Measurements from ENCODE around the gene PAFAH1B2.

The PAFAH1B2 gene

DNA sequence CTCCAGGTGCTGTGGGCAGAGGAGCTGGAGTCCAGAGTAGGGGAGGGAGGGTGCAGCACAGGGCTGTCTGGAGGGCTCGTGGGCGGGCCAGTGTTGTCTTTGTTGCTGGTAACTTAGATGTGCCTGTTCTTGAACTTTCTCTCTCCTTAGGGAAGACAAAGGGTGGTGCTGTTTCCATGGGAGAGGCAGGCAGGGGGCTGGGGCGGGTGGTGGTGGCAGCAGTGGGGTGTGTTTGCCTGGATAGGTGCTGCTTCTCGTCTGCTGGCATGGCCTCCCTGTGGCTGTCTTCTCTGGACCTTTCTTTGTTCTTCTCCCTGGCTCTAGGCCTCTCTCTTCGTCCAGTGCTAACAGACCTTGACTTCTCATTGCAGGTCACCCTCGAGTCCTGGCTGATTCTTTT, 42.9 kb downstream of the PAFAH1B2 start:
- DNase-seq (ENCODE audit: insufficient read length, low spot score) (no peak), FAIRE-seq (no peak)

DNA sequence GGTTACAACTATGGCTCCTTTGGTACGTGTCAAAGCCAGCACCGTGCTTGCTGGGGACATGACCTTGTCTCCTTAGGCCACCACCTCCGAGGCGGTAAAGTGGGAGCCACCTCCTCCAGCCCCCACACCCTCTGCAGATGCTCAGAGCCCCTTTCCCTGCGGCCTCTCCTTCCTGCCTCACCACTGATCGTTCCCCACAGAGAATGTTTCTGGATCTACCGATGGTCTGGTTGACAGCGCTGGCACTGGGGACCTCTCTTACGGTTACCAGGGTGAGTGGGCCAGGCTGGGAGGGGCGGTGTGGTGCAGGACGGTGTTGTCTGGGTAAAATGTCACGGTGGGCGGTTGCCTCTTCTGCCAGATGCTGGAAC, 43.3 kb downstream of the PAFAH1B2 start:
- no peak for FAIRE-seq
- DNase-seq (ENCODE audit: insufficient read length, low spot score), result no peak

DNA sequence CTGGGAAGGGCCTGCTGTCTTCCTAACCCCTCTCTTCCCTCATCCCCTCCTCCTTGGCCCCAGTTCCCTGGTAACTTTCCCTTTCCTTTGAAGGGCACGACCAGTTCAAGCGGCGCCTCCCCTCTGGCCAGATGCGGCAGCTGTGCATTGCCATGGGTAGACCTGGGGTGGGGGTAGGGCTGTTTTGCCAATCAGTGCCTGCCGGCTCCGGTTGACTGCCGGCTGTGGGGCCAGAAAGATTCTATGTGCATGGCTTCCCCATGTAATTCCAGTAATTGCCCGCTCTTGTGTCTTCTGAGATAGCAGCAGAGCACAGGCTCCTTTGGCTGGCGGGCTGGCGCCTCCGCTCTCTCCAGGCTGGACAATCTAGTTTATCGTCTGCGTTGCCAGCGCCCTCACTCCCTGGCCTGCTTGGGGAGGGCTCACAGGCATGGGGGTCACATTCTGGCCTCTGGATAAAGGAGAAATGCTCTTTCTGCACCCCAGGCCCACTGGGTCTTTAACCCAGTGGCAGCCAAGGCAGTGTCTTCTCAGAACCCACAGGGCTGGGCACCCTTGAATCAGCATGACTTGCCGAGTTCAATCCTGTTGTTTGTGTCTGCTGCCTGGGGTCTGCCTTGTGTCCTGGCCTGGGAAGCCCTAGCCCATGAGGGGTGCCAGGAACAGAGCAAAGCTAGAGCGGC, 43.9 kb downstream of the PAFAH1B2 start:
- DNase-seq (ENCODE audit: insufficient read length, low spot score), result no peak
- FAIRE-seq, result no peak

DNA sequence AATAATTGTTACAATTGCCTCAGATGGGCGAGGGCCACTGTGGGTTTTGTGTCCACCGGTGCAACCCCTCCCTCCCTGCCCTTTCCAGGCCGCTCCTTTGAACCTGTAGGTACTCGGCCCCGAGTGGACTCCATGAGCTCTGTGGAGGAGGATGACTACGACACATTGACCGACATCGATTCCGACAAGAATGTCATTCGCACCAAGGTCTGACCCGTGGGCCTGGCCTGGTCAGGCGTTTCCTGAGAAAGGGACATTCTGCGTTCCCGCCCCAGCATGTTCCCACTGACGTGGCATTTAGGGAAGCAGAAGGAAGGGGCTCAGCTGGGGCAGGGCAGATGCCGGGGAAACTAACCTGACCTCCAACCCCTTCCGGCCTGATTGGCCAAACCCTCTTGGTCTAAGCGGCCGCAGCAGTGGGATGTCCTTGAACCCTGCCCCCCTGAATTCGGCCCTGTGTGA, 44.6 kb downstream of the PAFAH1B2 start:
- DNase-seq (ENCODE audit: insufficient read length, low spot score) (no peak), FAIRE-seq (no peak)

DNA sequence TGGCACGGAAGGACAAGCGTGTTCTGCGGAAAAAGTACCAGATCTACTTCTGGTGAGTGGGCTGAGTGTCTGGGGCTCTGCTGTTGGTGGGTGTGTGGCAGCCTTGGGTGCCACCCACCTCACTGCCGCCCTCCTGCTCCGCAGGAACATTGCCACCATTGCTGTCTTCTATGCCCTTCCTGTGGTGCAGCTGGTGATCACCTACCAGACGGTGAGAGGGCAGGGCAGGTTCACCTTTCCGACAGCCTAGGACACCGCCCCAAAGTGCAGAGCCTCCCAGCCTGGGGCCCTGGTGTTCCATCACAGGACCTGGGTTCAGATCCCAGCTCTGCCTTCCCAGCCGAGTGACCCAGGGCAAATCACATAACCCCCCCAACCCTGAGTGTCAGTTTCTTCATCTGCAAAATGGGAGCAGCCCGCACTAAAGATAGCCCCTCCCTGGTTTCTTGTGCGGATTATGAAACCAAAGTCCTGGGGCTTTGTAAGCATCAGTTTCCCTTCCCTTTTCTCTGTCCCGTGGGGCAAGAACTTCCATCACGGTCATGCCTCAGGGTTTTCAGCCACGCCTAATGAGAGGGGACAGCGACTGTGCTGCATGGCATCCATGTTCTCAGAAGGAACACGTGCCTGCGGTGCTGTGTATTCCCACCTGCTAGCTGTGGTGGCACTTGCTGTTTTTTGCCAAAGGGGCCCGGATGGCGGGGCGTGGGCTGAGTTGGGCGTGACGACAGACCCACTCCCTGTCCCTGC, 45.3 kb downstream of the PAFAH1B2 start:
- no peak for DNase-seq (ENCODE audit: insufficient read length, low spot score)
- FAIRE-seq, result peak; percentile 87

DNA sequence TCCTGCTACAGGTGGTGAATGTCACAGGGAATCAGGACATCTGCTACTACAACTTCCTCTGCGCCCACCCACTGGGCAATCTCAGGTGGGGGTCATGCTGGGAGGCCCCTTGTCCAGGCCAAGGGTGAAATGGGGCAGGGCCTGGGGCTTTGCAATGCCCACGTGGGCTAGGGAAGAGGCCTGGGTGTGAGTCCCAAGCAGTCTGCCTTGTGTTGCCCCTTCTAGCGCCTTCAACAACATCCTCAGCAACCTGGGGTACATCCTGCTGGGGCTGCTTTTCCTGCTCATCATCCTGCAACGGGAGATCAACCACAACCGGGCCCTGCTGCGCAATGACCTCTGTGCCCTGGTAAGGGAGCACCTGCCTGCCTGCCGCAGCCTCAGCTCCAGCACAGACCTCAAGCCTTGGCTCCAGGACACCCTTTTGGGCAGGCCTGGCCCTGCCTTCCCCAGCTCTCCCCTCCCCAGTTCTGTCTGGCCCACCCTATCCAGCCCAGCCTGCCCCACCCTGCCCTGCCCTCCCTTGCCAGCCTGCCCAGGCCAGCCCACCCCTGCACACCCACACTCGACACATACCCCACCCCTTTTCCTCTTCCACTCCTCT, 46.0 kb downstream of the PAFAH1B2 start:
- peak; percentile 14 for FAIRE-seq
- no peak for DNase-seq (ENCODE audit: insufficient read length, low spot score)

DNA sequence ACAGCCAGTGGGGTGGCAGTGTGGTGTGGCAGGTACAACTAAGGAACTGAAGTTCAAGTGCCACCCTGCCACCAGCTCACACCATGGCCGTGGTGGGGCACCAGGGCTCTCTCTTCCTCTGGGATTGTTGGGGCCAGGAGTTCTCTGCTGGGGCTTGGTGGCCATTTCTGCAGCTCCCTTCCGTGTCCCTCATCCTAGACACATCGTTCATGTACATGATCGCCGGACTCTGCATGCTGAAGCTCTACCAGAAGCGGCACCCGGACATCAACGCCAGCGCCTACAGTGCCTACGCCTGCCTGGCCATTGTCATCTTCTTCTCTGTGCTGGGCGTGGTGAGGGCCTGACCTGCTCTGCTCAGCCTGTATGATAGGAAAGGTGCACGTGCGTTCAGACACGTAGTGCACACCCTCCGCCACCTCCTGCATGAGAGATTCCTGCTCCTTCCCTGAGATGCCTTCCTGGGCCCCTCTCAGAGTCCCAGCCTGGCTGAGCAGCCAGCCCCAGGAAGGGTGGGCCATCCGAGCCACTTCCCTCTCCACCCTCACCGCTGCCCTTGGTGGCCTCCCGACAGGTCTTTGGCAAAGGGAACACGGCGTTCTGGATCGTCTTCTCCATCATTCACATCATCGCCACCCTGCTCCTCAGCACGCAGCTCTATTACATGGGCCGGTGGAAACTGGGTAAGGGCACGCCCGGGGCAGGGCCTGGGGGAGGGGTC, 47.8 kb downstream of the PAFAH1B2 start:
- FAIRE-seq (no peak), DNase-seq (ENCODE audit: insufficient read length, low spot score) (no peak)

DNA sequence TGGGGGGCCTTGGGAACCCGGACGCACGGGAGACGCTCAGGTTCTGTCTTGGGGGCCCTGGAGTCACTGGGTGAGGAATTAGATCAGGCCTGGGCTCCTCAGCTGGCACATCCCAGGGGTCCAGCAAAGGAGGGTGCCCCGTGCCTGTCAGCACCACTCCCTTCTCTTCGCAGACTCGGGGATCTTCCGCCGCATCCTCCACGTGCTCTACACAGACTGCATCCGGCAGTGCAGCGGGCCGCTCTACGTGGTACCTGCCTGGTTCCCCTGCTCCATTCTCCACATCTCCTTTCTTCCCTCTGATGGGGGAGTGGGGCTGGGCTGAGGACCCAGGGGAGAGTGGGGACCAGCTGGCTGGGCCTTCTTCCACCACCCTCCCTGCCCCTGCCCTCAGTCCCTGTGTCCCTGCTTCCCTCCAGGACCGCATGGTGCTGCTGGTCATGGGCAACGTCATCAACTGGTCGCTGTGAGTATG, 48.4 kb downstream of the PAFAH1B2 start:
- DNase-seq (ENCODE audit: insufficient read length, low spot score), result no peak
- no peak for FAIRE-seq

DNA sequence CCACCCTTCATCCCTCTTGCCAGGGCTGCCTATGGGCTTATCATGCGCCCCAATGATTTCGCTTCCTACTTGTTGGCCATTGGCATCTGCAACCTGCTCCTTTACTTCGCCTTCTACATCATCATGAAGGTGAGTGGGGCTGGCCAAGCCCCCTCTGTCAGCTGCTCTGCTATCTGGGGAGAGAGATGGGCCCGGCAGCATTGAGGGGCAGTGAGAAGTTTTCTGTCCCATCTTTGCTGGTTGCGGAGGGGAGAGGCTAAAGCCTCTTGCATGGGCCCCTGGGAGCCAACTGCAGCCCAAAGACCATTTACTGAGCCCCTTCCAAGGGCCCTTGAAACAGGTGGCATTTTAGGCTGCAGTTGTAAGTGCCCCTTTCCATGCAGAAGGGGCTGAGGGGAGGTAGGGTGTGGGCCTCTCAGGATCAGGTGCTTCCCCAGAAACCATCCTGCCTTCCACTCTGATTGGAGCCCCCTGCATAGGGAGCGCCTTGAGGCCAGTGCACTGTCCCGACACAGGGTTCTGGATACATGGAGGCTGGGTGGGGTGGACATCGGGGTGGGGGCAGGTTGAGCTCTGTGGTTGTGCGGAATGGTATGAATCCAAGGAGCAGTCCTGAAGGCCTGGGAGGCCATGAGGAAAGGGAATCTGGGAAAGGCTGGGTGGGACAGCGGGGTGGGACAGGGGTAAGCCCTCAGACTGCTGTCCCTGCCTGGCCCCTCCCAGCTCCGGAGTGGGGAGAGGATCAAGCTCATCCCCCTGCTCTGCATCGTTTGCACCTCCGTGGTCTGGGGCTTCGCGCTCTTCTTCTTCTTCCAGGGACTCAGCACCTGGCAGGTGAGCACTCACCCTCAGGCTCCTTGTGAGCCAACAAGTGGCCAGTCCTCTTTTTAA, 49.3 kb downstream of the PAFAH1B2 start:
- no peak for FAIRE-seq

DNA sequence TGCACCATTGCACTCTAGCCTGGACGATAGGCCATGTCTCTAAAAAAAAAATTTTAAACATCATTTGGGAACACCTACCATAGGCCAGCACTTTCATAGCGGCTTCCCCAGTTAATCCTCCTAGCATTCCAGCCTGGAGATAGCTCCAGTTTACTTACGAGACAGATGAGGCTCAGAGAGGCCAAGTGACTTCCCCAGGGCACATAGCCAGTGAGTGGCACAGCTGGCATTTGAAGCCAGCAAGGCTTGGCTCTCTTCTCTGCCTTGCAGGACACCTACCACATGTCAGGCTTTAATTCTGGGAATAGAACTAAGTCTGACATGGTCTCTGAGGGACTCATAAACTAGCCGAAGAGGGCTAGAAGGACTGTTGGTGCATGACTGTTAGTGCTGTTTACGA, 50.2 kb downstream of the PAFAH1B2 start:
- DNase-seq (ENCODE audit: insufficient read length, low spot score) (no peak), FAIRE-seq (no peak)

More for the DNA sequence above, 49.3 kb downstream of the PAFAH1B2 start:
- no peak for DNase-seq (ENCODE audit: insufficient read length, low spot score)

DNA sequence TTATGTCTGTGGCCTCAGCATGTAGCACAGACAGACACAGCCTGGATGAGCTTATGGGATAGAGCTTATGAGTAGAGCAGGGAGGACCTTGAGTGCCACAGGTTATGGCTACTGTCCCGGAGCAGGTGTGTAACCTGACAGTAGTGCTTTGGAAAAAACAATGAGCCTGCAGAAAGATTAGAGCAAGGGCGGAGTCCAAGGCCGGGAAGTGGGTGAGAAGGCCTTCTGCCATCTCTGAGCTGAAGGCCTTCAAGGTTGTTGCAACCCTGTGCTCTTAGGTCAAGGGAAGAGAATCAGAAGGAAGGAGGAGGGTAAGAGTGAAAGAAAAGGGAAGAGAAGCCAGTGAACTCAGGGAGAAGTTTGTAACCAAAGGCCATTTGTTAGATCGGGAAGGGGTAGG, 51.2 kb downstream of the PAFAH1B2 start:
- FAIRE-seq, result no peak
- DNase-seq (ENCODE audit: insufficient read length, low spot score), result no peak

DNA sequence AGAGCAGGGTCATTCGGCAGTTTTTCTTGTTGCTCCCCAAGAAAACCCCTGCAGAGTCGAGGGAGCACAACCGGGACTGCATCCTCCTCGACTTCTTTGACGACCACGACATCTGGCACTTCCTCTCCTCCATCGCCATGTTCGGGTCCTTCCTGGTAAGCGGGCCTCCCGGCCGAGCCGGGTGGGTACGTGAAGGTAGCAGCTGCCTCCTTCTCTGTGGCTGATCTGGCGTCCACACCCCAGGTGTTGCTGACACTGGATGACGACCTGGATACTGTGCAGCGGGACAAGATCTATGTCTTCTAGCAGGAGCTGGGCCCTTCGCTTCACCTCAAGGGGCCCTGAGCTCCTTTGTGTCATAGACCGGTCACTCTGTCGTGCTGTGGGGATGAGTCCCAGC, 51.7 kb downstream of the PAFAH1B2 start:
- DNase-seq (ENCODE audit: insufficient read length, low spot score), result no peak
- FAIRE-seq, result no peak

DNA sequence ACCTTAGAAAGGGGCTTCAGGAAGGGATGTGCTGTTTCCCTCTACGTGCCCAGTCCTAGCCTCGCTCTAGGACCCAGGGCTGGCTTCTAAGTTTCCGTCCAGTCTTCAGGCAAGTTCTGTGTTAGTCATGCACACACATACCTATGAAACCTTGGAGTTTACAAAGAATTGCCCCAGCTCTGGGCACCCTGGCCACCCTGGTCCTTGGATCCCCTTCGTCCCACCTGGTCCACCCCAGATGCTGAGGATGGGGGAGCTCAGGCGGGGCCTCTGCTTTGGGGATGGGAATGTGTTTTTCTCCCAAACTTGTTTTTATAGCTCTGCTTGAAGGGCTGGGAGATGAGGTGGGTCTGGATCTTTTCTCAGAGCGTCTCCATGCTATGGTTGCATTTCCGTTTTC, 52.9 kb downstream of the PAFAH1B2 start:
- FAIRE-seq, result no peak
- DNase-seq (ENCODE audit: insufficient read length, low spot score), result no peak

DNA sequence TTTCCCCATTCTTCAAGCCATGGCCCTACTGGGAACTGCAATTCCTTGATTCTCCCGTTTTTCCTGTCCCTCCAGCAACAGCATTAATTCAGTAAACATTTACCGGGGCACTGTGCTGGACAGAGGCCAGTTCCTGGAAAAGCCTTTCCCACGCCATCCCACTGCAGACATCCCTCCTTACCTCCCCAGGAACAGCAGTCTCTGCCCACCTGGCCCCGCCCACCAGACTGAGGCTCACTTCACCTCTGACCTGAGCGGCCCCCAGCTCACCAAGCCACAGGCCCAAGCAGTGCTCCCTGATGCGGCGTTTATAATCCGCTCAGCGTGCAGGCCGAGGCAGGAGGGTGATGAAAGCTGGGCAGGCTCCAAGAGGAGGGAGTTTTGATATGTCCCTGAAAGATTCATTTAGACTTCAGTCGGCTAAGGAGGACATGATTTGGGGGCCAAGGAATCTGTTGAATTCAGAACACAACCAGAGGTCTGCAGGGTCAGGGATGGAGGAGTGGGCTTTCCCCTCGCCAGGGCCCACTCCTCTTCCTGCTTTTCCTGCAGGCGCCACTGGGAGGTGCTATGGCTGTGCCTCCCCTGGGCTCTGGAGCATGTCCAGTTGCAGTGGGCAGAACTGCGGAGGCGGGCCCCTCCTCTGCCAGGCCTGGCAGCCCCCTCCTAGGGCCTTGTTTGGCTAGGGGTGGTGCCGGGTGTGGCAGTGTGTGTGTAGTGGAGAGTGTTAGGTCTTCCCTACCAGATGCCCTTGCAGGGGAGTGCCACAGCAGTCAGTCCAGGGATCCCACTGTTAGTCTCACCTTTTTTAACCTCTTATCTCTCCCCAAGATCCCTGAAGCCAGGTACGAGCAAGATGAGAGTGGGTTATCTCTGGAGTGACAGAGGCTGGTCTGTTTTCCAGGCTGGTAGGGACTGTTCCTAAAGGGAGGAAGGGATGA, 53.7 kb downstream of the PAFAH1B2 start:
- FAIRE-seq (no peak), DNase-seq (ENCODE audit: insufficient read length, low spot score) (no peak)

DNA sequence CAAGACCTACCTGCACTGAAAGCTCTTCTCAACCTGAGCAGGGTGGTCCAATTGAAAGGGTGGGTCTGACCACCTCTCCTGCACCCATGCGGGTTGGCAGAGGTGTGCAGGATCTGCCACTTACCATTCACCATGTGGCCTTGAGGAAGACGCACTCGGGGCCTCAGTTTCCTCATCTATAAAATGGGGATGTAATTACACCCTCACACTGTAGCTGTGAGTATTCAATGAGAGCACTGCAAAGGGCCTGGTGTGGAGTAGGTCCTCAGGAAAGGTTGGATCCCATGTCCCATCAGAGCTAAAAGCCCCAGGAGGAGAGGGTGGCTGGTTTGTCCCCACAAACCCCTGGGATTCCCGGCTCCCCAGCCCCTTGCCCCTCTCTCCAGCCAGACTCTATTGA, 54.5 kb downstream of the PAFAH1B2 start:
- FAIRE-seq (no peak), DNase-seq (ENCODE audit: insufficient read length, low spot score) (no peak)

DNA sequence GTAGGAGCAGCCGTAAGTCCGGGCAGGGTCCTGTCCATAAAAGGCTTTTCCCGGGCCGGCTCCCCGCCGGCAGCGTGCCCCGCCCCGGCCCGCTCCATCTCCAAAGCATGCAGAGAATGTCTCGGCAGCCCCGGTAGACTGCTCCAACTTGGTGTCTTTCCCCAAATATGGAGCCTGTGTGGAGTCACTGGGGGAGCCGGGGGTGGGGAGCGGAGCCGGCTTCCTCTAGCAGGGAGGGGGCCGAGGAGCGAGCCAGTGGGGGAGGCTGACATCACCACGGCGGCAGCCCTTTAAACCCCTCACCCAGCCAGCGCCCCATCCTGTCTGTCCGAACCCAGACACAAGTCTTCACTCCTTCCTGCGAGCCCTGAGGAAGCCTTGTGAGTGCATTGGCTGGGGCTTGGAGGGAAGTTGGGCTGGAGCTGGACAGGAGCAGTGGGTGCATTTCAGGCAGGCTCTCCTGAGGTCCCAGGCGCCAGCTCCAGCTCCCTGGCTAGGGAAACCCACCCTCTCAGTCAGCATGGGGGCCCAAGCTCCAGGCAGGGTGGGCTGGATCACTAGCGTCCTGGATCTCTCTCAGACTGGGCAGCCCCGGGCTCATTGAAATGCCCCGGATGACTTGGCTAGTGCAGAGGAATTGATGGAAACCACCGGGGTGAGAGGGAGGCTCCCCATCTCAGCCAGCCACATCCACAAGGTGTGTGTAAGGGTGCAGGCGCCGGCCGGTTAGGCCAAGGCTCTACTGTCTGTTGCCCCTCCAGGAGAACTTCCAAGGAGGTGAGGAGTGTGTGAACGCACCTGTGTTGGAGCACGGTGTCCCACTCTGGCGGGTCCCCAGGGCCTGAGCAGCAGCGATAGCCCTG, 55.2 kb downstream of the PAFAH1B2 start, which contains the start of gene TAGLN:
TAGLN (plus strand) TSS at position 318 of the 863 bp plus-strand sequence. CDS start 3,644 bp downstream, outside the sequence.
- DNase-seq (ENCODE audit: insufficient read length, low spot score), result no peak

DNA sequence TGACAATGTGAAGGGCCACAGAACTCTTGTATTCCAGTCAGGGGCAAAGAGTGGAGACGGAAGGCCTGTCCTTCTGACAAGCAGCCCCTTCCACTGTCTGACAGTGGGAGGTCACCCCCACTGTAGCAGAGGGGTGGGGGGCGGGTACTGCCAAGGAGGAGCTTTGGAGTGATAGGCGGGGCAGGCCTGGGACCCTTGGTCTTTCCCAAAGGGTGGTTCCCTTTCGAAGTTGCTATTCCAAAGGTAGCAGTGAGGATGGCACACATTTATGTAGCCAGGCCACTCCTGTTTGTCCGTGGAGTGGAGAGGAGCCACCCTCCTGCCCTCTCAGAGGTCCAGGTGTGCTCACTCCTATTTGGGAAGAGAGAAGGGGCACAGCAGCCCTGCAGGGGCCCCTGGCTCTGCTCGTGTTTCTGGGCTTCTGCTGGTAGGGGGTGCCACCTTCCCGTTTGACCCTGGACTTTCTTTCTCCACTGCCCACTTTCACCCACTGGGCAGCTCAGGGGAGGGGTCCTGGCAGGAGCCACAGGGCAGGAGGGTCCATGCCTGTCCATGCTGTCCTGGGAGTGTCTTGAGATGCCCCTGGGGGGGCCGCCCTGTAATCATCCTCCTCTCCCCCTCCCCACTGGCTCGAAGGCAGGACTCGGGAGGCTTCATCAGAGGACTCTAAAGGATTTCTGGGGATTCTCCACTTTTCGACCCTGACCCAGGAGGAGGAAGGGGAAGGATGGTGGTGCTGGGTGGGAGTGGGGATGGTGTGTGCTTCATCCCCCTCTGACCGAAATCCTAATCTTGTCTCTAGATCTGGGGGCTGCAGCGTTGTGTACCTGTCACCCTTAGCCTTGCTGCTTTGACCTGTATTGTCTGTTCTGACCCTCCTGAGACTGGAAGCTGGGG, 56.1 kb downstream of the PAFAH1B2 start:
- FAIRE-seq (no peak), DNase-seq (ENCODE audit: insufficient read length, low spot score) (no peak)

More for the DNA sequence above, 55.2 kb downstream of the PAFAH1B2 start, which contains the start of gene TAGLN:
- FAIRE-seq, result no peak
